Islet of Langerhans (tissue), 1 donor: Measurements from ENCODE around the gene DYNC2H1.

Experiments
- FAIRE-seq: peaks from one replicate; lab custom pipeline; 2011; peaks lifted over from hg19 to GRCh38; lab: Jason Lieb, UNC

Gene DYNC2H1, protein sequence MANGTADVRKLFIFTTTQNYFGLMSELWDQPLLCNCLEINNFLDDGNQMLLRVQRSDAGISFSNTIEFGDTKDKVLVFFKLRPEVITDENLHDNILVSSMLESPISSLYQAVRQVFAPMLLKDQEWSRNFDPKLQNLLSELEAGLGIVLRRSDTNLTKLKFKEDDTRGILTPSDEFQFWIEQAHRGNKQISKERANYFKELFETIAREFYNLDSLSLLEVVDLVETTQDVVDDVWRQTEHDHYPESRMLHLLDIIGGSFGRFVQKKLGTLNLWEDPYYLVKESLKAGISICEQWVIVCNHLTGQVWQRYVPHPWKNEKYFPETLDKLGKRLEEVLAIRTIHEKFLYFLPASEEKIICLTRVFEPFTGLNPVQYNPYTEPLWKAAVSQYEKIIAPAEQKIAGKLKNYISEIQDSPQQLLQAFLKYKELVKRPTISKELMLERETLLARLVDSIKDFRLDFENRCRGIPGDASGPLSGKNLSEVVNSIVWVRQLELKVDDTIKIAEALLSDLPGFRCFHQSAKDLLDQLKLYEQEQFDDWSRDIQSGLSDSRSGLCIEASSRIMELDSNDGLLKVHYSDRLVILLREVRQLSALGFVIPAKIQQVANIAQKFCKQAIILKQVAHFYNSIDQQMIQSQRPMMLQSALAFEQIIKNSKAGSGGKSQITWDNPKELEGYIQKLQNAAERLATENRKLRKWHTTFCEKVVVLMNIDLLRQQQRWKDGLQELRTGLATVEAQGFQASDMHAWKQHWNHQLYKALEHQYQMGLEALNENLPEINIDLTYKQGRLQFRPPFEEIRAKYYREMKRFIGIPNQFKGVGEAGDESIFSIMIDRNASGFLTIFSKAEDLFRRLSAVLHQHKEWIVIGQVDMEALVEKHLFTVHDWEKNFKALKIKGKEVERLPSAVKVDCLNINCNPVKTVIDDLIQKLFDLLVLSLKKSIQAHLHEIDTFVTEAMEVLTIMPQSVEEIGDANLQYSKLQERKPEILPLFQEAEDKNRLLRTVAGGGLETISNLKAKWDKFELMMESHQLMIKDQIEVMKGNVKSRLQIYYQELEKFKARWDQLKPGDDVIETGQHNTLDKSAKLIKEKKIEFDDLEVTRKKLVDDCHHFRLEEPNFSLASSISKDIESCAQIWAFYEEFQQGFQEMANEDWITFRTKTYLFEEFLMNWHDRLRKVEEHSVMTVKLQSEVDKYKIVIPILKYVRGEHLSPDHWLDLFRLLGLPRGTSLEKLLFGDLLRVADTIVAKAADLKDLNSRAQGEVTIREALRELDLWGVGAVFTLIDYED (N-terminal part only)

DNA sequence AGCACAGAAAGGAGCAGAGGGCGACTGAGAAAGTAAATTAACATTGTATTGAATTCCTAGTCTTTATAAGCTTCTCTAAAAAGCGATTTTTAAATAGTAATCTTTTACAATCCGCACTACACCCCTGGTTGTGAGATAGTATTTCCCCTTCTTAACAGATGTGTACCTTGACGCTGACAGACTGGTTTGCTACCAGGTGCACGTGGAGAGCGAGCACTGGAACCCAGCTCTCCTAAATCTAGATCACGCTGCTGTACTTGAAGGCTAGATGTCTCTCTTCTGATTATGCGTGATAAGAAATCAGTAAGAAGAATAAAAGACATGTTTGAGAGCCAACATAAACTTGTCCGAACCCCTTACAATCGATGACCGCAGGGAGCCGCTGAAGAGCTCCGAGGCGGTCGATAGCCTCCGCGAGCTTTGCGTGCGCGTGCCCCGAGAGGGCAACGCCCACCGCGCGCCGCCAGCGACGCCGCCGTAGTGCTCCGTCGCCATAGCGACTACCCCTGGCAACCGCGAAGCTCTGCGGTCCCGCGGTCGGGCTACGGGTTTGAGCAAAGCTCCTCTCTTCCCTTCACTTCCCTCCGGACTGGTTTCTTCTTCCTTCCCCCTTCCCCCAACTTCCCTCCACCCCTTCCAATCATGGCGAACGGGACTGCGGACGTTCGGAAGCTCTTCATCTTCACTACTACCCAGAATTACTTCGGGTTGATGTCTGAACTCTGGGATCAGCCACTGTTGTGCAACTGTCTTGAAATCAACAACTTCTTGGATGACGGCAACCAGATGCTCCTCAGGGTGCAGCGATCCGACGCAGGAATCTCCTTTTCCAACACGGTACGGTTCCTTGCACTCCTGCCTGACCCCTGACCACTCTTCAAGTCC is at the start of gene DYNC2H1:
TSS of gene DYNC2H1 (plus strand) at position 494 of the 885 bp plus-strand sequence. CDS start at position 643, 149 bp downstream.
- no peak for FAIRE-seq

GRCh38 chr11:103061656-103062055 is 47.6 kb upstream of the DYNC2H1 start:
- FAIRE-seq, result no peak

GRCh38 chr11:103067118-103067517 is 42.1 kb upstream of the DYNC2H1 start:
- no peak for FAIRE-seq

DNA sequence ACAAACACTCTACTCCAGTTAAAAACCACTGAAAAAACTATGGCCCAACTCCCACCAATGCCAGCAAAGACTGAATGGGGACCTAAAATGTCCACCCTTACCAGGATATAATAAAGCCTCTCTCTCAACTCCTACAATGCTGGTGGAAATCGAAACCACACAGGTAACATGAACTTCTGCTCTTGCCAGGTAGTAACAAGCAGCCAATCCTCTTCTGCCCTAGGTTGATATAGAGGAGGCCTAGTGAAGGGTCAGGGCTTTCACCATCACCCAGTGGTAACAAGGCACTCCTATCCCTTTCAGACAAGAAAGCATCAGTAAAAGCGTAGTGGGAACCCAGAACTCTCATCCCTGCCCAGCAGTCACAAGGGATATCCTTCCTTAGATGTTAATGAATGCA is 39.9 kb upstream of the DYNC2H1 start:
- FAIRE-seq, result no peak

GRCh38 chr11:103070142-103070541 is 39.1 kb upstream of the DYNC2H1 start:
- FAIRE-seq, result no peak

DNA sequence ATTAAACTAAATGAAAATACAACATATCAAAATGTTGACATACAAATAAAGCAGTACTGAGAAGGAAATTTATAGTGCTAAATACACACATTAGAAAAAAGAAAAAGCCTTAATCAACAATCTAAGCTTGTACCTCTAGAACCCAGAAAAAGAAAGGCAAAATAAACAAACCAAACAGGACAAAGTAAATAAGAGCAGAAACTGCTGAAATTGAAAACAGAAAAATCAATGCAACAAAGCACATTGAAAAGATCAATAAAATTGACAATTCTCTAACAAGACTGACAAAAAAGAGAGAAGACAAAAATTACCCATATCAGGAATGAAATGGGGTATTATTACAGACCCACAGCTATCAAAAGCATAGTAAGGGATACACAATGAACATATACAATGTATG is 38.2 kb upstream of the DYNC2H1 start:
- no peak for FAIRE-seq

DNA sequence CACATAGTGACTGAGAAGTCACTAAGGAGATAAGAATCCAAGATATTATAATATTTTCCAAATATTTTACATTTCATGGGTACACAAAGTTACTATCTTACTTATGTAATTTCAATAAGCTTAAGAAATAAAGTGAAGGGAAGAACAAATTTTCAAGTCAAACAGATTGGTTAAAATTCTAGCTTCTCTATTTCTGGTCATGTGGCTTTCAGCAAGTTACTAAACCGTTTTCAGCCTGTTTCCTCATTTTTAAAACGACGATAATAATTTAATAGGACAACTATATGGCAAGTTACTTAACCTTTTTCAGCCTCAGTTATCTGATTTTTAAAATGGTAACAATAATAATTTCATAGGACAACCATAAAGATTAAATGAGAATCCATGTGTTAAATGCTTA is 32.9 kb upstream of the DYNC2H1 start:
- no peak for FAIRE-seq

DNA sequence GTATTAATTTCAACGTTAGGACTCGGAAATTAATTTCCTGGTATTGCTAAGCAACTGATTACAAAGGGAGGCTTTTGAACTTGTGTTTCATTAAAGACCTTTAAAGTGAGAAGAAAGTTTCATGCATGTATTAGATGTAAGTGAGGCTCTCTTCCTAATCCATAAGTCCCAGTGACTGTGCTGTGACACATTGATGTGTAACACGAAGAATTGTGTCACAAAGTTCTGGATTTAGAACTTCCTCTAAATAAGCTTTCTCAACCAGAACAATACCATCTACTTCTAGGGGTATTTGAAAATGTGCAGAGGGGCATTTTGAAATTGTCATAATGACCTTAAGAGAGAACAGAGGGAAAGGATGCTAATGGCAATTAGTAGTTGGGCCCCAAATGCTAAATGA is 31.7 kb upstream of the DYNC2H1 start:
- no peak for FAIRE-seq

DNA sequence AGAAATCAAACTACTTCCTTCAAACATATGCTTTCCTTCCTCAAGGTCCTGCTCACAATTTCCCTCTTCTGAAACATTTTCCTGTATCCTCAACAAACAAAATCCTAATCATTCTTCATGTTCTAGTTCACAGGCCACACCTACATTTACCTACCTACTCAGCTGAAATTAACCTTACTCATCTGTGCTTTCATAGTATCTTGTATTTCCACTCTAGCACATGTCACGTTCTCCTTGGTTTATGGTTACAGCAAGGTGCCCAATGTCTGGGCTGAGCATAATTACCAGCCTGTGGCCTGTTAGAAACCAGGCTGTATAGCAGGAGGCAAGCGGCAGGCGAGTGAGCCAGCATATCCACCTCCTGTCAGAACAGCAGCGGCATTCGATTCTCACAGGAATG is 30.5 kb upstream of the DYNC2H1 start:
- no peak for FAIRE-seq

- peak; percentile 17 for FAIRE-seq
Measured at GRCh38 chr11:103079833-103080232, 29.4 kb upstream of the DYNC2H1 start.

- no peak for FAIRE-seq
Measured at GRCh38 chr11:103085758-103086365, 23.4 kb upstream of the DYNC2H1 start.

- FAIRE-seq, result no peak
Measured at GRCh38 chr11:103086461-103086860, 22.8 kb upstream of the DYNC2H1 start.

DNA sequence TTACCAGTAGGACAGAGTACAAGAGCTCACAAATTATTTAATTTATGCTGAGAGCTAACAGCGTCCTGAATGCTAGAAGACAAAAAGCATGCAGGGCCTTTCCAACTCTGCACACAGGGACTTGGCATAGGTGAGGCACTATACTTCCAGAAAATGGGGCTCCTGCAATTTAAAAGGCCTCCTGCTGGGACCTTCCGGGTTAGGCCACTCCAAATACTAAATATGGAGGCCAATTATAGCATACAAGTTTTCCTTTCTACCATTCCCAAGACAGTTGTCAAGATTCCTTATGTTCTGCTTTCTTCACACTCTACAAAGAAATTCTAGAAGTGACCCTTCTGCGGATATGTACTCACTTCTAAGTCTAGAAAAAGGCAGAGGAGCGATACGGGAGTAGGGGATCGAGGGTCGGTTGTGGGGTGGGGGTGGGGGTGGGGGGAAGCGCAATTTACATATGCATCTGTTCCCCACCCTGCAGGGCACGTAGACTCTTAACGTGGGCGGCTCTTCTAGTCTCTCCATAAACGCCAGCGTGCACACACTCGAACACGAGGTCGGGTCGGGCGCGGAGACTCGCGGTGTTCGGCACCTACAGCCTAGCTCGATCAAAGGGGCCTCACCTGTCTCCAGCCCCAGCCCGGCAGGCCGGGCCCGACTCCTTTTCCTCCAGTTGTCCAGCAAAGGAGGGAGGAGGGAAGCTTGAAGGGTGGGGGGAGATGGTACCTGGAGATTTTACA is 18.0 kb upstream of the DYNC2H1 start:
- FAIRE-seq, result no peak

GRCh38 chr11:103091801-103092524 is 17.3 kb upstream of the DYNC2H1 start, which contains the start of gene DCUN1D5:
DCUN1D5 (minus strand) TSS chr11:103092160; CDS start chr11:103091872, 288 bp downstream.
- FAIRE-seq, result peak; percentile 91

- FAIRE-seq, result no peak
Measured at GRCh38 chr11:103097279-103097678, 11.9 kb upstream of the DYNC2H1 start.

GRCh38 chr11:103109818-103110388 is 677 bp downstream of the DYNC2H1 start:
- FAIRE-seq, result peak; percentile 100

DNA sequence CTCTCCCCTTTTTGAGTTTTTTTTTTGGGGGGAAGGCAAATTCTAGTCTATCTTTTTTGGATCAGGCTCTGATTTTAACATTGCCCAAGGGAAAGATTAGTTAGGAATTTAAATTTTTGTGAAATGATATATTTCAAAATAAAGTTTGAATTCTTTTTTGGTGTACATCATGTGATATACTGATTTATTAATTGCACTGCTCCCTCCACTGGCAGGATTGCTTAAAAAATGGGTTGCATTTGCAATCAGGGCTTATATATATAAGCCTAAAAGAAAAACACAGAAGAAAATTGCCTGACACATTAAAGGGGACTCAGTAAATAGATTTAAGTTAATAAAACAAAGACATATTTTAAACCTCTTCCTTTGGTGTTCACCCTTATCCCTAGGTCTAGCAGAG is 1.2 kb downstream of the DYNC2H1 start:
- no peak for FAIRE-seq

GRCh38 chr11:103111400-103111799 is 2.2 kb downstream of the DYNC2H1 start:
- no peak for FAIRE-seq

DNA sequence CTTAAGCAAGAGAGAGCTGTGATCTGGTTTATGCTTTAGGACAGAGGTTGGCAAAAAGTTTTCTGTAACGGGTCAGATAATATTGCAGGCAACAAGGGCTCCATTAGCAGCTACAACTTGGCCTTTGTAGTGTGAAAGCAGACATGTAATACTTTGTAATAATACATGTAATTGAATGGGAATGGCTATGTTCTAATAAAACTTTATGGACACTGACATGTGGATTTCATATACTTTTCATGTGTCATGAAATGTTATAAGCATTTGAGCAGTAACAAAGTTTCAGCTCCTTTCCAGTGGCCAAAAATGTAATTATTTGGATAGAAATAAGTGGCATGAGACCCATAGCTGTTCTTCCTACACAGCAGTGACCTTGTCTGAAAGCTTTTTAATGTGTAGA is 3.1 kb downstream of the DYNC2H1 start:
- no peak for FAIRE-seq
